GM12878 (cell line): Measurements from ENCODE around the gene NAE1. TPM values are rescaled to one million over a fixed set of nuclear protein-coding genes. Genes with fewer than 3 reads are reported as not detected.

Experiments
- ATAC-seq: fragments of 200-7000 bp; cut with Tn5 transposase; 3 replicates; pipeline ENCODE4 v1.9.1; 2020; ENCODE audit warnings: mild to moderate bottlenecking, moderate library complexity
- BruUV-seq: library from RNA; stranded (reverse); fragments of 400-500 nt; replicated peaks from 2 replicates; lab custom pipeline; 2021; lab: Mats Ljungman, UMichigan
- CTCF ChIA-PET: fragments of 300-600 bp; sonication (Branson Sonifier 250); formaldehyde crosslinking; extraction: SDS; loops from one replicate; lab custom pipeline; 2021; ENCODE audit warnings: inconsistent platforms; lab: Yijun Ruan, JAX
- POLR2A ChIA-PET: fragments of 350-600 bp; formaldehyde crosslinking; extraction: SDS; loops from one replicate; lab custom pipeline; 2021; ENCODE audit warnings: inconsistent platforms; lab: Charles Lee
- RAD21 ChIA-PET: fragments of 300-600 bp; sonication (Branson Sonifier 250); formaldehyde crosslinking; loops from one replicate; lab custom pipeline; 2023; ENCODE audit warnings: antibody characterized with exemption; ENCODE audit not compliant: unreplicated experiment; lab: Charles Lee
- SMC1A ChIA-PET: fragments of 300-600 bp; sonication (Branson Sonifier 250); formaldehyde crosslinking; loops from one replicate; lab custom pipeline; 2023; ENCODE audit not compliant: unreplicated experiment, uncharacterized antibody; lab: Charles Lee
- DNase-seq: peaks from one replicate; pipeline ENCODE4 v3.0.0-alpha.2; 2011; ENCODE audit warnings: low read depth, low spot score
- FAIRE-seq: peaks from 3 replicates; lab custom pipeline; 2011; peaks lifted over from hg19 to GRCh38; lab: Jason Lieb, UNC
- H2AFZ ChIP-seq: 2 replicates; pipeline ENCODE4 v1.6.0; 2011; ENCODE audit warnings: low read depth, low read length, control low read depth; ENCODE audit not compliant: control insufficient read depth
- H3K27ac ChIP-seq: 2 replicates; pipeline ENCODE4 v1.5.1; 2011; ENCODE audit warnings: control low read depth; ENCODE audit not compliant: control insufficient read depth, insufficient read depth
- H3K27me3 ChIP-seq, 2 experiments: replicated peaks in 1 of 2; 2 replicates each; pipeline versions ENCODE4 v1.6.0 to v1.6.1; 2011; ENCODE audit warnings: low read length in 1 of 2; ENCODE audit not compliant: control insufficient read depth in 2 of 2, insufficient read depth in 2 of 2
- H3K36me3 ChIP-seq, 2 experiments: 2 replicates each; pipeline ENCODE4 v1.5.1; 2011; ENCODE audit warnings: low read length in 1 of 2; ENCODE audit not compliant: control insufficient read depth in 2 of 2, insufficient read depth in 2 of 2
- H3K4me1 ChIP-seq: 2 replicates; pipeline ENCODE4 v1.6.1; 2011; ENCODE audit warnings: mild to moderate bottlenecking, low read length, moderate library complexity, mixed read lengths; ENCODE audit not compliant: control insufficient read depth, insufficient read depth
- H3K4me2 ChIP-seq: 2 replicates; pipeline ENCODE4 v1.6.0; 2011; ENCODE audit warnings: control low read depth; ENCODE audit not compliant: control insufficient read depth, insufficient read depth
- H3K4me3 ChIP-seq: fragments of 200-600 bp; sonication (generic); 2 replicates; pipeline ENCODE4 v1.5.1; 2016
- H3K79me2 ChIP-seq: 2 replicates; pipeline ENCODE4 v1.6.0; 2011; ENCODE audit warnings: low read length; ENCODE audit not compliant: control insufficient read depth, insufficient read depth
- H3K9ac ChIP-seq: 2 replicates; pipeline ENCODE4 v1.8.0; 2011; ENCODE audit warnings: low read length, control low read depth, mixed read lengths; ENCODE audit not compliant: control insufficient read depth, insufficient read depth
- H3K9me3 ChIP-seq: replicated peaks from 3 replicates; pipeline ENCODE4 v1.5.1; 2011; ENCODE audit warnings: mild to moderate bottlenecking, low read length; ENCODE audit not compliant: control insufficient read depth, insufficient read depth
- H4K20me1 ChIP-seq: 2 replicates; pipeline ENCODE4 v1.6.0; 2011; ENCODE audit not compliant: control insufficient read depth, insufficient read depth
- TCF12 ChIP-seq: IDR thresholded peaks from 2 replicates; pipeline ENCODE4 v1.6.1; 2011; ENCODE audit warnings: low read depth, mild to moderate bottlenecking, low read length
- WRNIP1 ChIP-seq: IDR thresholded peaks from 2 replicates; pipeline ENCODE4 v1.6.1; 2011; ENCODE audit warnings: low read depth, low read length, improper control_type of control experiment, borderline replicate concordance
- ZBTB4 ChIP-seq: fragments of 450-650 bp; formaldehyde crosslinking; IDR thresholded peaks from 2 replicates; pipeline ENCODE4 v1.4.0; 2022; ENCODE audit warnings: mild to moderate bottlenecking, moderate library complexity
- WGBS: methylation state at CpG from one replicate; pipeline ENCODE4 v1.1.6; 2016; ENCODE audit warnings: low lambda C conversion rate; ENCODE audit not compliant: insufficient replicate concordance, insufficient coverage; ENCODE audit errors: missing lambda C conversion rate; 5-methylcytosine and 5-hydroxymethylcytosine counted together
- in situ Hi-C: fragments of 300-500 bp; cut with MboI; formaldehyde crosslinking; loops from 9 replicates; pipeline ENCODE4 v1.14.3; 2018; ENCODE audit warnings: mixed read lengths
- intact Hi-C: fragments of 100-400 bp; cut with micrococcal nuclease; formaldehyde crosslinking; loops from one replicate; pipeline ENCODE4 v1.14.2; 2022; ENCODE audit not compliant: unreplicated experiment
- polyA plus RNA-seq, 11 experiments: library from polyadenylated mRNA; depleted of rRNA in 4 of 11; unstranded in 6 of 11; stranded (reverse) in 5 of 11; fragments of >200 nt; fragmentation: Nextera tagmentation in 4 of 11; fragmentation: Illumina TruSeq in 1 of 11; extraction: Ambion mirVana in 4 of 11; extraction: Trizol in 1 of 11; gene quantifications; 1 replicate in 1 of 11; 2 replicates in 10 of 11; pipeline versions ENCODE4 v1.2.1 to v1.2.3, GENCODE V29; 2011 to 2016; ENCODE audit warnings: inconsistent platforms in 2 of 11, missing spikeins in 2 of 11, low read depth in 1 of 11
- total RNA-seq, 4 experiments: library from RNA; depleted of rRNA in 3 of 4; stranded (reverse); fragments of >200 nt in 3 of 4; fragmentation: Illumina TruSeq in 1 of 4; extraction: Trizol in 1 of 4; gene quantifications; 2 replicates each; pipeline versions ENCODE4 v1.2.1 to v1.2.3, GENCODE V29; 2013 to 2021

Gene NAE1
- total and polyA plus RNA-seq, 10 of the 15 experiments (the other 5 are each of a cell fraction or from before 2014, with no cell fraction given): 58.7 to 106 (median 78.7) TPM

GRCh38 chr16:66754211-66754610 lies 76.6 kb downstream of the NAE1 start (continued):
- TF ChIP-seq TCF12 (no peak), WRNIP1 (no peak)

- Histone ChIP-seq H4K20me1 (no peaks in the 10 kb centered on the region), H3K9me3 (no peaks in the 10 kb centered on the region), H3K4me3 (no peak overlapping the region), H3K4me2 (no peak overlapping the region), H3K27me3 (peaks cover 0 to 3% of the 10 kb centered on the region in 2 experiments; a peak in 1 of 4 replicates), H3K4me1 (peaks cover 3% of the 10 kb centered on the region; the same call in 1 of the 2 replicates), H2AFZ (no peak overlapping the region), H3K79me2 (peaks cover 28% of the 10 kb centered on the region), H3K9ac (no peak overlapping the region), H3K27ac (no peak overlapping the region), H3K36me3 (peaks cover under 1% of the 10 kb centered on the region in 2 experiments; a peak in 2 of 4 replicates)
- FAIRE-seq (no peak), DNase-seq (no peak), ATAC-seq (no peak)
- POLR2A ChIA-PET: interaction anchor here (0.5 kb wide), 1 partner anchor 9 kb away, joined by 5 read pairs; no protein-coding TSS in a partner anchor
- in situ Hi-C loops (no loop called here), intact Hi-C loops (loop anchor here (5.0 kb wide), 1 partner anchor 174 kb away; the partner anchor contains the start of gene RRAD)
- CTCF ChIA-PET: interaction anchor here (1.4 to 3.1 kb wide), 8 partner anchors 9 to 145 kb away, joined by 3 to 43 read pairs (median 12); partner anchors contain the start of gene NAE1
- RAD21 ChIA-PET: interaction anchor here (1.9 kb wide), 1 partner anchor 115 kb away, joined by 7 read pairs; no protein-coding TSS in a partner anchor
- WGBS: 73% methylated on average over 2 of the region's 2 CpGs
- no TSS peak for BruUV-seq
- SMC1A ChIA-PET: interaction anchor here (0.9 to 1.8 kb wide), 2 partner anchors 26 to 76 kb away, joined by 3 to 5 read pairs; no protein-coding TSS in a partner anchor
- no peak for TF ChIP-seq TCF12
- TF ChIP-seq ZBTB4 (CRISPR knock-in tag): no peak
Observed at GRCh38 chr16:66752958-66753357, 77.8 kb downstream of the NAE1 start.

Other genes starting within 250 kb of the NAE1 start
Only the 7 nearest of the 13 such genes appear.
- 27.2 and 28.4 TPM in 2 replicates for gene DYNC1LI2, start 79.4 kb downstream of the NAE1 start, total RNA-seq (2014; rRNA removed)
- gene DYNC1LI2, start 79.4 kb downstream of the NAE1 start, total RNA-seq (2014; rRNA removed; fragmentation: Illumina TruSeq; extraction: Trizol): 29.5 TPM in 2 replicates
- gene DYNC1LI2, start 79.4 kb downstream of the NAE1 start, total RNA-seq (2021): 33.9 and 37.9 TPM in 2 replicates
- gene DYNC1LI2, start 79.4 kb downstream of the NAE1 start, polyA plus RNA-seq (2011; rRNA removed): 31.0 and 35.2 TPM in 2 replicates
- 36.4 and 40.9 TPM in 2 replicates for gene DYNC1LI2, start 79.4 kb downstream of the NAE1 start, polyA plus RNA-seq (2014; fragmentation: Illumina TruSeq; extraction: Trizol)
- 1 to 10 TPM; 6.0 to 8.3 TPM for gene DYNC1LI2, start 79.4 kb downstream of the NAE1 start, polyA plus RNA-seq (2014; fragmentation: Nextera tagmentation; extraction: Ambion mirVana)
- 39.4 and 47.4 TPM in 2 replicates for gene DYNC1LI2, start 79.4 kb downstream of the NAE1 start, polyA plus RNA-seq (2014; rRNA removed)
- gene DYNC1LI2, start 79.4 kb downstream of the NAE1 start, polyA plus RNA-seq (2016; fragmentation: Nextera tagmentation; extraction: Ambion mirVana): 10 to 100 TPM; 41.8 to 46.5 TPM
- 0.60 TPM in 1 of 2 replicates, not detected in the other for gene TERB1, start 29.4 kb downstream of the NAE1 start, total RNA-seq (2014; rRNA removed)
- gene TERB1, start 29.4 kb downstream of the NAE1 start, total RNA-seq (2014; rRNA removed; fragmentation: Illumina TruSeq; extraction: Trizol): not detected in 2 replicates
- 0.10 TPM in 1 of 2 replicates, not detected in the other for gene TERB1, start 29.4 kb downstream of the NAE1 start, total RNA-seq (2021)
- 0.09 TPM in 1 of 2 replicates, not detected in the other for gene TERB1, start 29.4 kb downstream of the NAE1 start, polyA plus RNA-seq (2011; rRNA removed)
- 0.03 TPM in 1 of 2 replicates, not detected in the other for gene TERB1, start 29.4 kb downstream of the NAE1 start, polyA plus RNA-seq (2014; fragmentation: Illumina TruSeq; extraction: Trizol)
- gene TERB1, start 29.4 kb downstream of the NAE1 start, polyA plus RNA-seq (2014; fragmentation: Nextera tagmentation; extraction: Ambion mirVana): not detected
- 0.06 TPM in 1 of 2 replicates, not detected in the other for gene TERB1, start 29.4 kb downstream of the NAE1 start, polyA plus RNA-seq (2014; rRNA removed)
- not detected for gene TERB1, start 29.4 kb downstream of the NAE1 start, polyA plus RNA-seq (2016; fragmentation: Nextera tagmentation; extraction: Ambion mirVana)
- gene CA7, start 13.4 kb upstream of the NAE1 start, total RNA-seq (2014; rRNA removed): not detected in 2 replicates
- not detected in 2 replicates for gene CA7, start 13.4 kb upstream of the NAE1 start, total RNA-seq (2014; rRNA removed; fragmentation: Illumina TruSeq; extraction: Trizol)
- not detected in 2 replicates for gene CA7, start 13.4 kb upstream of the NAE1 start, total RNA-seq (2021)
- not detected in 2 replicates for gene CA7, start 13.4 kb upstream of the NAE1 start, polyA plus RNA-seq (2011; rRNA removed)
- not detected in 2 replicates for gene CA7, start 13.4 kb upstream of the NAE1 start, polyA plus RNA-seq (2014; fragmentation: Illumina TruSeq; extraction: Trizol)
- gene CA7, start 13.4 kb upstream of the NAE1 start, polyA plus RNA-seq (2014; fragmentation: Nextera tagmentation; extraction: Ambion mirVana): under 1 TPM in 1 of 2 experiments, not detected in 1; 0.04 TPM
- 0.05 TPM in 1 of 2 replicates, not detected in the other for gene CA7, start 13.4 kb upstream of the NAE1 start, polyA plus RNA-seq (2014; rRNA removed)
- gene CA7, start 13.4 kb upstream of the NAE1 start, polyA plus RNA-seq (2016; fragmentation: Nextera tagmentation; extraction: Ambion mirVana): not detected
- gene PDP2, start 49.5 kb upstream of the NAE1 start, total RNA-seq (2014; rRNA removed): 6.3 and 6.4 TPM in 2 replicates
- gene PDP2, start 49.5 kb upstream of the NAE1 start, total RNA-seq (2014; rRNA removed; fragmentation: Illumina TruSeq; extraction: Trizol): 6.1 and 6.4 TPM in 2 replicates
- gene PDP2, start 49.5 kb upstream of the NAE1 start, total RNA-seq (2021): 16.4 and 19.5 TPM in 2 replicates
- 31.1 and 33.0 TPM in 2 replicates for gene PDP2, start 49.5 kb upstream of the NAE1 start, polyA plus RNA-seq (2011; rRNA removed)
- gene PDP2, start 49.5 kb upstream of the NAE1 start, polyA plus RNA-seq (2014; fragmentation: Illumina TruSeq; extraction: Trizol): 11.4 and 19.3 TPM in 2 replicates
- 1 to 10 TPM; 3.0 to 4.5 TPM for gene PDP2, start 49.5 kb upstream of the NAE1 start, polyA plus RNA-seq (2014; fragmentation: Nextera tagmentation; extraction: Ambion mirVana)
- gene PDP2, start 49.5 kb upstream of the NAE1 start, polyA plus RNA-seq (2014; rRNA removed): 8.0 and 12.5 TPM in 2 replicates
- gene PDP2, start 49.5 kb upstream of the NAE1 start, polyA plus RNA-seq (2016; fragmentation: Nextera tagmentation; extraction: Ambion mirVana): 1 to 10 TPM; 1.9 to 4.5 TPM
- not detected in 2 replicates for gene CDH16, start 87.9 kb upstream of the NAE1 start, total RNA-seq (2014; rRNA removed)
- gene CDH16, start 87.9 kb upstream of the NAE1 start, total RNA-seq (2014; rRNA removed; fragmentation: Illumina TruSeq; extraction: Trizol): not detected in 2 replicates
- gene CDH16, start 87.9 kb upstream of the NAE1 start, total RNA-seq (2021): not detected in 2 replicates
- gene CDH16, start 87.9 kb upstream of the NAE1 start, polyA plus RNA-seq (2011; rRNA removed): 0.05 TPM in 1 of 2 replicates, not detected in the other
- not detected in 2 replicates for gene CDH16, start 87.9 kb upstream of the NAE1 start, polyA plus RNA-seq (2014; fragmentation: Illumina TruSeq; extraction: Trizol)
- gene CDH16, start 87.9 kb upstream of the NAE1 start, polyA plus RNA-seq (2014; fragmentation: Nextera tagmentation; extraction: Ambion mirVana): not detected
- gene CDH16, start 87.9 kb upstream of the NAE1 start, polyA plus RNA-seq (2014; rRNA removed): not detected in 2 replicates
- not detected for gene CDH16, start 87.9 kb upstream of the NAE1 start, polyA plus RNA-seq (2016; fragmentation: Nextera tagmentation; extraction: Ambion mirVana)
- 6.5 and 8.5 TPM in 2 replicates for gene RRAD, start 94.6 kb upstream of the NAE1 start, total RNA-seq (2014; rRNA removed)
- 1.5 and 1.7 TPM in 2 replicates for gene RRAD, start 94.6 kb upstream of the NAE1 start, total RNA-seq (2014; rRNA removed; fragmentation: Illumina TruSeq; extraction: Trizol)
- gene RRAD, start 94.6 kb upstream of the NAE1 start, total RNA-seq (2021): 4.0 and 4.6 TPM in 2 replicates
- gene RRAD, start 94.6 kb upstream of the NAE1 start, polyA plus RNA-seq (2011; rRNA removed): 0.75 and 2.6 TPM in 2 replicates
- gene RRAD, start 94.6 kb upstream of the NAE1 start, polyA plus RNA-seq (2014; fragmentation: Illumina TruSeq; extraction: Trizol): 0.41 TPM in 1 of 2 replicates, not detected in the other
- under 1 TPM; 0.11 to 0.64 TPM for gene RRAD, start 94.6 kb upstream of the NAE1 start, polyA plus RNA-seq (2014; fragmentation: Nextera tagmentation; extraction: Ambion mirVana)
- 5.7 and 8.9 TPM in 2 replicates for gene RRAD, start 94.6 kb upstream of the NAE1 start, polyA plus RNA-seq (2014; rRNA removed)
- gene RRAD, start 94.6 kb upstream of the NAE1 start, polyA plus RNA-seq (2016; fragmentation: Nextera tagmentation; extraction: Ambion mirVana): 1 to 10 TPM; 3.0 to 8.3 TPM
- 141 and 156 TPM in 2 replicates for gene CIAO2B, start 103.4 kb upstream of the NAE1 start, total RNA-seq (2014; rRNA removed)
- 69.3 and 77.2 TPM in 2 replicates for gene CIAO2B, start 103.4 kb upstream of the NAE1 start, total RNA-seq (2014; rRNA removed; fragmentation: Illumina TruSeq; extraction: Trizol)
- 76.4 and 81.3 TPM in 2 replicates for gene CIAO2B, start 103.4 kb upstream of the NAE1 start, total RNA-seq (2021)
- 108 and 182 TPM in 2 replicates for gene CIAO2B, start 103.4 kb upstream of the NAE1 start, polyA plus RNA-seq (2011; rRNA removed)
- gene CIAO2B, start 103.4 kb upstream of the NAE1 start, polyA plus RNA-seq (2014; fragmentation: Illumina TruSeq; extraction: Trizol): 41.2 and 86.9 TPM in 2 replicates
- gene CIAO2B, start 103.4 kb upstream of the NAE1 start, polyA plus RNA-seq (2014; fragmentation: Nextera tagmentation; extraction: Ambion mirVana): 100 to 1,000 TPM; 101 to 120 TPM
- gene CIAO2B, start 103.4 kb upstream of the NAE1 start, polyA plus RNA-seq (2014; rRNA removed): 198 and 225 TPM in 2 replicates
- 100 to 1,000 TPM; 226 to 241 TPM for gene CIAO2B, start 103.4 kb upstream of the NAE1 start, polyA plus RNA-seq (2016; fragmentation: Nextera tagmentation; extraction: Ambion mirVana)